NCI-H2196 (cell line): ENCODE results near the gene SMC1A.

Experiments used
- DNase-seq: peaks from one replicate; lab custom pipeline; 2025; ENCODE audit not compliant: unreplicated experiment; lab: John Stamatoyannopoulos, UW

Gene SMC1A

DNA sequence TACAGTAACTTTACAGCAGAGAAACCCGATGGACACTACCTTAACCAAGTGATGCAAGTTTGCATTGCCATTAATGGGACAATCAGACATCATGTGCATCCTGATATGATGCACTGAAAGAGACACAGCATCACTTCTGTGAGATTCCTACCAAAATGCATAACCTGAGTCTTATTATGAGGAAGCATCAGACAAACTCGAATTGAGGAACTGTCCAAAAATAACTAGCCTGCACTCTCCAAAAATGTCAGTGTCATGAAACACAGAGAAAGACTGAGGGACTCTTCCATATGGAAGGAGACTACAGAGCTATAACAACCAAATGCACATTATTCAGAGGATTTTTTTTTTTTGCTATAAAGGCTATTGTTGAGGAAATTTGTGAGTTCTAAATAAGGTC is 74.5 kb downstream of the SMC1A start:
- no peak for DNase-seq

DNA sequence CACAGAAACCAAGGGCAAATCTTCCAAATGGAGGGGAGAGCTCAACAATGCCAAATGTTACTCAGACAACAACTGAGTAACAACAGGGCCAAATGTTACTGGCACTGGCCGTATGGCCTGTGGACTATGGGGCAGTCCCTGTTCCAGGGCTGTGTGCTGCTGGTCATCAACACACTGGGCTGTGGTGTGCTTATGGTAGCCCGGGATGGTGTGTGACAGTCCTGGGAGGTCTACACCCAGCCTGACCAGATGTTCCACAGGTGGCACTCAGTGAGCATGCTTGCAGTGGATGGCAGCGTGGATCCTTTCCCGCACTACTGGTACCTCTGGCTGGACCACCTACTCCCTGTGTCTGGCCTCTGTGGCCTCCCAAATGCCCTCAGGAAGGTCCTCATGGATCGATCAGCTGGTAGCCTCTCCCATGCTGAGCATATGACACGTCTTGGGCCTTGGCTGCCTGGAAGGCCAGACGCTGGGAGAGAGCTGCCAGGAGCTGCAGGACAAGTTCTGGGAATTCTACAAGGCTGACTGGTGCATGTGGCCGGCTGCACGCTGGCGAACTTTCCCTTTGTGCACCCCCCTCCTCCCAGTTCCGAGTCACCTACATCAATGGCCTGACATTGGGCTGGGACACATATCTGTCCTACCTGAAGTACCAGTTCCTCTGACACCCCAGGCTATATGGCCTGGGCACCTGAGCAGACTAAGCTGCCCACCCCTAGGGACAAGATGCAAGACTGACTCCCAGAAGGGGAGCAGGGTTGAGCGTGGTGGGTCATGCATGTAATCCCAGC is 81.4 kb downstream of the SMC1A start:
- no peak for DNase-seq

DNA sequence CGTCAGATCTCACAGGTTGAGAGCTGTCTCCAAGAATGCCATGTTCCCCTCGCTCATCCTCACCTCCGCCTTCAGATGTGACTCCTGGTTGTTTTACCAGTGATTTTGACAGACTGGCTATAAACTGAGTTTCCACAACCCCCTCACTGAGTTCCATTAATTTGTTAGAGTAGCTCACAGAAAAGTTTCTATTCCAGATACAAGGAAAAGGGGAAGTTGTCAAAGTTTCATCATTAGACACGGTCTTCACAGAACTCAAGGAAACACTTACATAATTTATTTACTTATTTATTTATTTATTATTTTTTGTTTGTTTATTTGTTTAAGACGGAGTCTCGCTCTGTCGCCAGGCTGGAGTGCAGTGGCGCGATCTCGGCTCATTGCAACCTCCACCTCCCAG is 85.4 kb downstream of the SMC1A start:
- no peak for DNase-seq

DNA sequence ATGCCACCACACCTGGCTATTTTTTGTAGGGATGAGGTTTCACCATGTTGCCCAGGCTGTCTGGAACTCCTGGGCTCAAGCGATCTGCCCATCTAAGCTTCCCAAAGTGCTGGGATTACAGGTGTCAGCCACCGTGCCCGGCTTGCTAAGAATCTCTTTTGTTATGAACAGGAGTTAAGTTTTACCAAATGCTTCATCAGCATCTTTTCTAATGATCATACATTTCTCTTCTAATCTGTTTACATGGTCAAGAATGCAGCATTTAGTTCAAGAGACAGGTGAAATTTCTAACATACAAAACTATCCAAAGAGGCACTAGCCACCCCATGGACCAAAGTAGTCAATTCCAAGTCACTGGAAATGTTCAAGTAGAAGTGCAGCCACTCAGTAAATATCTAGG is 88.6 kb downstream of the SMC1A start:
- no peak for DNase-seq

DNA sequence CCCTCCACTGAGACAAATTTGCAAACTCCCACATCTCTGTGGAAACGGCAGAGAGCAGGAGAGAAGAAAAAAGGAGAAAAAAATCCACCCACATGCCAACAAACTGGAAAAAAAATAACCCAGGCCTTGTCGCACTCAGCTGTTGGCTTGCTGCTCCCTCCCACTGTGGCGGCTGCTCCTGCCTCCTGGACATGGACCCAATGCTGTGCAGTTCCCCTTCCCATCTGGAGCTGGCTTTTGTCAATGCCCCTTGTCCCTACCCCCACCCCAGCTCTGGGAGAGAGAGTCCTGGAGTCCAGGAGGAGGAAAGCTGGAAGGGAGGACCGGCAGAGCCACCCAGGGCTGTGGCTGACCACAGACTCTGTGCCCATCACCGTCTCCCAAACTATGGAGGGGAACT is 90.2 kb downstream of the SMC1A start:
- DNase-seq = no peak

DNA sequence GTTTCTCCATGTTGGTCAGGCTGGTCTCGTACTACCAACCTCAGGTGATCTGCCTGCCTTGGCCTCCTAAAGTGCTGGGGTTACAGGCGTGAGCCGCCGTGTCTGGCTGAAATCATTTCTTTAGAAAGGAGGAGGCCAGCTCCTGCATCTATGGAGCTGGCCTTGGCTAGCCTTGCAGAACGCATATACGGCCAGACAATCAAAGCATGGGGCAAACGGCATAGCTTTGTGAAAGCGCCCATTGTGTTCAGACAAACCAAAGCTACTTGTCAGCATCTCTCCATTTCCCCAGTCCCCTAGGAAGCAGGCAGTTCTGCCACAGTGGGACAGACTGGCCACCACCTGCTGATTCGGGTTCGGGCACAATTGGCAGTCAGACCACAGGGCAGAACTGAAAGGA is 92.1 kb downstream of the SMC1A start:
- DNase-seq = no peak

DNA sequence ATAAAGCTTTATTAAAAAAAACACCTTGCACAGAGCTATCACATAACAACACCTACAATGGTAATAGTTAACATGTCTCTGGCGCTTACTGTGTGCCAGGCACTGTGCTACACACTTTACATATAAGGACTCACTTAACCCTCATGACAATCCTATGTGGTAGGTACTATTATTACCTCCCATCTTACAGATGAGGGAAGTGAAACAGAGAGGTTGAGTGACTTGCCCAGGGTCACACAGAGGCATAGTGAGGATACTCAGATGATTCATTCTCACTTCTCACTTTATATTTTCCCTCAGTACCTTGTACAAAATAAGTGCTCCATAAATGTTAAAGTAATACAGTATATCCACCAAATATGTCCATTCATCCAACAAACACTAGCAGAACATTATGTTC is 97.7 kb downstream of the SMC1A start:
- no peak for DNase-seq
